GM21515 (cell line): Measurements from ENCODE around the gene TLE3.

ENCODE experiments used
- ATAC-seq: cut with Tn5 transposase; IDR thresholded peaks from one replicate; pipeline ENCODE4 v1.9.1; 2021; ENCODE audit not compliant: unreplicated experiment

TLE3 gene

DNA sequence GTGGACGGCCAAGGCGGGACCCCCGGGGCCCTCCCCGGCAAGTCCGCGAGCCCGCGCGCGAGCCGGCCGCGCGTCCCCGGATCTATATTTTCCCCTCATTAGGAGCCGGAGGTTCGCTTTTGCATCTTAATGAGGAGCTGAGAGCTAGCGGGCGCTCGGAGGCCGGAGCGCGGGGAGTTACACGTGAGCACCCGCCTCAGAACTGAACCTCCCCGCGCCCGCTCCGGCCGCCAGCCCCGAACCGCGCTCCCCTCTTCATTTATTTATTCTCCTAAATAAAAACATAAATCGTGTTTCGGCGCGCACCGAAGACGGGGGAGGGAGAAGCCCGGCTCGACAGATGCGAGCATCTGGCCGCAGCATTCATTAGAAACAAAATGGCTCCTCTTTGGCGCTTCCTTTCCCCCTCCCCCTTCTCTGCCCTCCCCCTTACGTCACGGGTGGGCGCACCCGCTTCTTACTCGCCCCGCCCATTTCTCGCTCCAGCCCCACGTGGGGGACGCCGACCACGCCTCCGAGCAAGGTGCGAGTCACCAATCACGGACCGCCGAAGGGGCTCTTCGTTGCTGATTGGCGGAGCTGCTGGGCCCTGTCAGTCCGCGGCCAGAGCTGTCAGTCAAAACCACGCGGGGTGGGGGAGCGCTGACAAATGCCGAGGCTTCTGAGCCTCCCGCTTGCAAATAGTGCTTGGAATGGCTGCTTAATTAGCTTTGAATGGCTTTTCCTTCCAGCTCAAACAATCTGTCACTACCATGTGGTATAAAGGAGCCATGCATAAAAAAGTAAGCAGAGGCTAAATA, 1.6 kb upstream of the TLE3 start:
- ATAC-seq: peak; percentile 60

DNA sequence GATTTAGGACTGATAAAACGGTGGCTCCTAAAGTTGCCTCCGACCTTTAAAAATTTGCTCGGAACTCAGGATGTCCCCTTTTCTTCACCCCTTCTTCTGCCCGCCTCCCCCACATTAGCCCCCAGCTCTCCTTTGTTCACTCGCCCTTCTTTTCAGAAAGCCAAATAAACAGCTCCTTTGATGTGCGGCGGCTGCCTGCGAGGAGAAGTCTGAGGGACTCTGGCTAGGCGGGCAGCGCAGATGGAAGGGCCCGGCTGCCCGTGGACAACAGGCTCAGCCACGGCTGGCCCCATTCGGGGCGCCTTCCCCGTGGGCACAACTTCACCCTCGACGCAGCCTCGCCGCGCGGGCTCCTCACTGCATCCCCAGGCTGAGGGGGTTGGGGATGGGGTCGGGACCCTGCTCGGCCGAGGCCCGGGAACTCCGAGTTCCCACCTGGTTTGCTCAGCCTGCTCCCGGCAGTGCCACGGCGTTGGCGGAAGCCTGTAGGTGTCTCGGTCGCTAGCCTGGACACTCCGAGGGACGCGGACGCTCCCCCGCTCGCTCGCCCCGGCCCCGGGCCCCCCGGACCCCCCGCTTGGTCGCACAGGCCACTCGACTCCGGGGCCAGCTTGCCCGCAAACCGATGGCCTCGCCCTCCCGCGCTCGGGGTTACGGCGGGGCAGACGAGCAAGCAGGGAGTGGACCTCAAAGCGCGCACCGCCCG, 897 bp upstream of the TLE3 start:
- ATAC-seq: no peak

DNA sequence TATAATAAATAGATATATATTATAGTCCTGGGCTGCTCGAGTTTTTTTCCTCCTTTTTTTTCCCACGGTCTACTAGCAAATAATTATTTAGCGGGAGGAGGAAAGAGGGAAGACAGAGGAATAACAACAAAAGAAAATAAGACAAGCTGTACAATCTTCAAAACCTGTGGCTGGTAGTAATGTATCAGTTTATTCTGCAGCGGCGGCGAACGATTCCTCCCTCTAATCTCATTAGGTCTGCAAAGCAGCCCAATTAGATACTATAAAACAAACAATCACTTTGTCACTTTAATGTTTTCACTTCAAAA, 390 bp upstream of the TLE3 start:
- ATAC-seq: no peak

DNA sequence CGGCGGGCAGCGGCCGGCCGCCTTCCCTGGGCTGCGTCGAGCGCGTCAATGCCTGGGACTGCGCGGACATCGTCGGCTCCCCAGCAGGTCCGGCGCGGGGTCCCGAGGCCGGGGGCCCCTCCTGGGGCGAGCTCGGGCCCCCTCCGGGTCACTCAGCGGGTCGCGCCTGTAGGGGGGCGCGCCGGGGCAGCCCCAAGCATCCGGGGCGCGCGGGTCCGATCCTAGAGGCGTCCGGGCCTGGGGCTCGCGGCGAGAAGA, 725 bp downstream of the TLE3 start:
- no peak for ATAC-seq

DNA sequence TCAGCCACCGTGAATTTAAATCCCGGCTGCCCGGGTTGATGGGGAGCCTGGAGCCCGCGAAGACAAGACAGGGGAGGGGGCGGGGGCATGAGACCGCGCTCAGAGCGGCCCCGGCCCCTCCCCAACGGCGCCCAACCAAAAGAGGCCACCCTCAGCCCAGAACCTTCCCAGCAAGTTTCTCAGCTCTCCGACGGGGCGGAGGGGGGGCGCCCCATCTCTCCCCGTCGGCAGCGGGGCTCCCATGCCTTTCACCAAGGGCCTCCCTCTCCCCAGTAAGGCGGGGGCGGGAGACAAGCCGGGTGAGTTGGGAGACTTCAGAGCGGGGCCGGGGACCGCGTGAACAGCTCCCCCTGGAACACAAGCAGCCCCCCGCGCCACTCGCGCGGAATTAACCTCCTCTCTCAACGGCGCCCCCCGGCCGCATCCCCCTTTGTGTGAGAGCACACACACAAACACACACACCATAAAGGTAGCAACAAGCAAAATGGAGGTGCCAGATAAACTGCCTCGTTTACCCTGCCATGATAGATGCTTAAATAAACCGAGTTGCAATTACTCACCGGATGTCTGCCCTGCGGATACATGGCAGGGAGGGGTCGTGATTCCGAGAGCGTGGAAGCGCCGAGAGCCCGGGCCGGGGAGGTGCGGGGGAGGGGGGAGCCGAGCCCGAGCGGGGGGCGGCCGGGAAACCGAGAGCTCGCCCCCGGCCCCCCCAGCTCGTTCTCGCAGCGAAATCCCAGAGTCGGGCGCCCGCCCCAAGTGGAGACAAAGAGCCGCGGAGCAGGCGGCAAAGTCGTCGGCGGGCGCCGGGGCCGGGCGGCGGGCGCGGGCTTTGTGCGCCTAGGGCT, 1.3 kb downstream of the TLE3 start:
- no peak for ATAC-seq

DNA sequence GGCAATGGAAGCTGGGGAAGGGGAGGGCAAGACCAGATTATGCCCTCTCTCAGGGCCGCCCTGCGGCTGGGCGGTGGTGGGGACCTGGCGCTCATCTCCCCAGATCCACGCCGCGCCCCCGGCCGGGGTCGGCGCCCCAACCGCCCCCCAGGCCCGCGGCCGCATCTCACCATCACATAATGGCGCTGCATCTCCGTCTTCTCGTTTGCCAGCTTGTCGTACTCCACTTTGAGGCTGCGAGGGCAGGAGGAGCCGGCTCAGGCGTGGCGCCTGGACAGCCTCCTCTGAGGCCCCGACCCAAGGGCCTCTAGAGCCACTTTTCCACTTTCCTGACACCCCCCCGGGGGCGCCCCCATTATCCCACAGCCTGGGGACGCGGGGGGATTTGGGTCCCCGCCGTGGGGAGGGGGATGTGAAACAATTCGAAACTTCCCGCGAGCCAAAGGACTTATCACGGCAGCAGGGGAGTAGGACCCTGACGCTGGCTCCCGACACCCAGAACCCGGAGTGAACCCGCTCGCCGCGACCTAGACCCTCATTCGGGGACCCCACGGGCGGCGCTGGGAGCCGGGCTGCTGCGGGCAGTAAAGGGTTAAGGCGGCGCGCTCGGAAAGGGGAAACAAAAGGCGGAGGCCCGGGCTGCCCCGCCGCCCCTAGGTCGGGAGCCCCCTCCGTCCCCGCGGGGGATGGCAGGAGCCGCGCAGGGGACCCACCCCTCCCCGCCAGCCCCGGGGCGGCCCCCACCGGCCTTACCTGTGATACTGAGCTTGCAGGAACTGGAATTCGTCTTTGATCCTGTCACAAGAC, 2.1 kb downstream of the TLE3 start:
- ATAC-seq: no peak

DNA sequence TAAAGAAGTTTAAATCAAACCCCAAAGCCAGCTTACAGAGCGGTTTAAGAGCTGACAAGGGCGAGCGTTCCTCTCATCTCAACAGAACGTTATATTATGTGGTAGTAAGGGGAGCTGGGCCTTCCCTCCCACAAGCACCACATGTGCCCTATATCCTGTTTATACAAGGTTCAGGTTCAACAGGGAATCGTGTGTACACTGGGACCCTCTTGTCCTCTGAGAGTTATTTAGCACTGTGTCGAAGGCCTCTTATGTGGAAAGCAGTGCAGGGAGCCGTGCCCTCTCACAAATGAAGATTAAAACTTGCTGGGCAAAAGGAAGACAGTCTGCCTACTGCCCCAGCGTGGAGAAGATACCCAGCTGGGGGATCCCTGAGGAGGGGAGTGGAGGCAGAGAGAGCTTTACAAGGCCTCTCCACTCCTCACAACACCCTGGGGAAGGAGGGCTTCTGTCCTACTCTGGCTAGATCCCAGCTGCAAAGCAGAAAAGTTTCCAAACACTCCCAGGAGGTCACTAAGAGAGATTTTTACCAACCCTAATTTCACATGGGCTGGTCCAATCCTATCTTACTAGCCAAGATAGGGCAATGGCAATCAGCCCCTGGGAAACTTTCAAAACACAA, 2.9 kb downstream of the TLE3 start:
- no peak for ATAC-seq

DNA sequence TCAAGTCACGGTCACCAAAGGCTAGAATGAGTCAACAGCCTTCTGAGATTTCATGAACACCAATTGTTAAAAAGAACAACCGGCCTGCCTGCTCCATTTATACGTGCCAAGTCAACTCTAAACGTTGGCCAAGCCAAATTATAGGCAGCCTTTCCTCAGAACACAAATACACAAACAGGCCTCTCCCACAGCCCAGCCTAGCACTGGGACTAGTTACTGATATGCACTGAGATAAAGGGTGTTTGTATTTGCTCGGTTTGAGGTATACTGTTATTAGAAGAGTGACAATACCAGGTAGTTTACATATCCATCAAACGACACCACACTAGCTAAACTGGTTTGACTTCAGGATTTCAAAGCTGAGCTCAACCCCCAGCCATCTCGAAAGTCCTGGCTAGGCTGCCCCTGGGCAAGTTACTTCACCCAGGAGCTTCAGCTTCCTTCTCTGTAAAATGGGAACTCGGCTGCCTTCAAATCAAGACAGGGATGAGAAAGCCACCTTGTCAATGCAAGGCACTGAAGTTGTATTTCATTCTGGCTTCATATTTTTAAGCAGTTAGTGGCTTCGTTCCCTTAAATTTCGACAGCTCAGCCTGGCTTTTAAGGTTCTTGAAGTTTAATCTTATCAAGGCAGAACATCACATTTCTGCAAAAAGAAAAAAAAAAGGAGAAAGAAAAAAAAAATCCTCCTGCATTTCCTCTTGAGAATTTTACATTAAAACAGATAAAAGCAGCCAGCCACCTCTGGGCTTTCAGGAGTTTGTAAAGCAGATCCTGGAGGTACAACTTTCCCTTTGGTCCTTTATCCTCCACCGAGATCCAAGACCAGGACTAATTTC, 4.0 kb downstream of the TLE3 start:
- no peak for ATAC-seq

DNA sequence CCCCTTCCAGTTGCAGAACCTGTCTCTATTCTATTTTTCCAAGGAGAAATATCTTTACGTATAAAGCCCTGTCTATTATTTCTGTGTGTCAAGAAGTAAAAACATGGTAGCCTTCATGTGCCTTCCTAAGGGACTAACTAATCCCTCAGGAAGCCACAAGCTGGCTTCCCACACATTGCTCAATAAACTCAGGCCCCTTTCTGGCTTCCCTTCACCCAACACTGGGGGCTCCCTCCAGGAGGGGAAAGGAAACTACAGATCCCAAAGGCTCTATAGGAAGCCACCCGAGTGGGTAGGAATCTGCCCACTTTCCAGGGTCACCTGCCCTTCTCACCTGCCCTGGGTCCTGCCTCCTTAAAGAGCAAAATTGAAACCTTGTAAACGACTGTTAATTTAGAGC, 4.6 kb downstream of the TLE3 start:
- ATAC-seq: no peak

DNA sequence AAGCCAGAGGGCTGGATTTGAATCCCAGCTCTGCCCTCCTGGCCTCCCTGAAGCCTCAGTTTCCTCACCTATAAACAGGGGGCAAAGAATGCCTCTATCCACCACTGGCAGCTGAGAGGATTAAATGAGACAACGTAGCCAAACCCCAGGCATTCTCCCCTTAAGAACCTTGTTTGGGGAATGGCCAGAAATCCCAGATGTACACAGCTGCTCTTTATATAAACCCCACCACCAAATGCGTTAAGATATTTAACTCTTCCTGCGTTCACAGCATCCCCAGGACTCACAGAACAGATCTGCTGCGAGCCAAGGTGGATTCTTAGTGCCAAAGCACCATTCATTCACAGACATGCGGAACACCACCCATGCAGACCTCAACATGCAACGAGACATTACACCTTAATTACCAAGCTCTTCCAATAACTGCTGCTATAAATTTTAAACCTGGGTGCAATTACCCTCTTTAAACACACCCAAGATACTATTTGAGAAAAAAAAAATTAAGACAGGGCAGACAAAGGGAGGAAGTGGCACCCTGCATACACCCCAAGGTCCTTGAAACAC, 5.2 kb downstream of the TLE3 start:
- ATAC-seq: no peak

DNA sequence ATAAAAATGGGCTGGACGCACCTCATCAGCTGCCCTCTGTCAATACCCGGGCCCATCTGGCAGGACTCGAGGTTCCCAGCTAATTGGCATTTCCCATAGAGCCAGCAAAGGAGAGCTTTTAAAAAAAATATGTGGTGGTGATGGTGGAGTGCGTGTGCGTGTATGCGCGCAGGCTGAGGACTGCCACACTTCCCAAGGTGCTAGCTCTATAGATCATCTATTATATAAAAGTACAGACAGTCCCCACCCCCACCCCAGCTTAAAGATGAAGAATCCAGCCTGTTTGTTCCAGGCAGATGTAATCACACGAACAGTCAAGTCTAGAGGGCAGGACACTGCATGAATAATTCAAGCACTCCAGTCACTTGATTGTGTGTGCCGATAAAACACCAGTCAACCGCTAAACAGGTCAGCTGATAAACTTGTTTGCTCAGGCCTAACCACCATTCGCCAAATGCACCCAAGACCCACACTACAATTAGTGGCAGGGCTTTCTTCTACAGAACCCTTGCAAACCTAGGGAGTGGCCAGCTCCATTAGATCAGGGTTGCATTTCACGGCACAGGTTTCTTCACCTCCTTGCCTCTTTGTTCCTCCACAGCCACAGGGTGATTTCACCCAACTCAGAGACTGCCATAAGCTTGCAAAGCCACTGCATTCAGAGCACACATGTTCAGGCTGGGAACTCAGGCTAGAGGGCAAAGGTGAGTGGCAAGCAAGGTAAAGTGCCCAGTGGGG, 5.8 kb downstream of the TLE3 start:
- no peak for ATAC-seq

DNA sequence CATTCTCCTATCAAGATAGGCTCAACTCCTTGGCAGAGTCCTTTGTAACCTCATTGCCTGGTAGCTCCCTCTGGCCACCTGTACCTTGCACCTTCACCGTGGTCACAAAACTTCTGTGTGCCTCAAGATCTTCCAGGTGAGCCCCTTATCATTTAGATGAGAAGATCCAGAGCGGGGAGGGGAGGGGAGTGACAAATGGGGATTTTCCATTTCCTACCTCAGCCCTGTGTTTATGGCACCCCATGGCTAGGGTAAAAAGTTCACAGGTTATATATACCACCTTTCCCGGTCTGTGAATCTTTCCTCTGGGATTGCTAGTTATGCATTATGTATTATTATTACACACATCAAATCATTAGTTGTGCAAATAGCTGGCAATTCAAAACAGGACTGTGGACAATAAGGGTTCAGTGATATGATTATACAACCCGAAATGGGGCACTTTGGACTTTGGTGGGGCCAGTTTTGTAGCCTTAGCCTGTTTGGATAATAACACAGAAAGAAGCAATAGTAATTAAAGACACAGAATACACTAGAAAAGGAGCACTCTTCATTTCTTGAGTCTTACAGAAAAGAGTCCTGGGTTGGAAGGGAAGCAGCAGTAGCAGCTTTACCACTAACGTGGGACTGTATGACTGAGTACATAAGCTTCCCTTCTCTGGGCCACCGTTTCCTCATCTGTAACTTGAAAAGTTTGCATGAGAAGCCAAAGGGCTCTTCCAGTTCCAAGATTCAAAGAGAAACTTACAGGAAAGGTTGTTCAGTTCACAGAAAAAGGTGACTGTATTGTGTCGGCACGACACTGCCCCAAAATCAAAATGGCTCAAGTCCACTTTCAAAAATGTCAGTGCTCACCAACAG, 7.1 kb downstream of the TLE3 start:
- no peak for ATAC-seq

DNA sequence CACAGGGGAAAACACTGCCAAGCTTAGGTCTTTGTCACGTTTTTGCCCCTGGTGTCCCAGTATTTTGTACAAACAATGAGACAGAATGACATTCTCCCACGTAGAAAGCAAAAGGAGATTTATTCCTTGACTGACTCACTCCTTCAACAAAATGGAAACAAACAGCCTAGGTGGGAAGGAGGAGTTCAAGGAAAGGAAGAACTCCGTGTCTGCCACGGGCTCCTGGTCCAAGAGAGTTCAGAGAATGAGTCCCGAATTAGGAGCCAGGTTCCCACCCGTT, 8.1 kb downstream of the TLE3 start:
- no peak for ATAC-seq

DNA sequence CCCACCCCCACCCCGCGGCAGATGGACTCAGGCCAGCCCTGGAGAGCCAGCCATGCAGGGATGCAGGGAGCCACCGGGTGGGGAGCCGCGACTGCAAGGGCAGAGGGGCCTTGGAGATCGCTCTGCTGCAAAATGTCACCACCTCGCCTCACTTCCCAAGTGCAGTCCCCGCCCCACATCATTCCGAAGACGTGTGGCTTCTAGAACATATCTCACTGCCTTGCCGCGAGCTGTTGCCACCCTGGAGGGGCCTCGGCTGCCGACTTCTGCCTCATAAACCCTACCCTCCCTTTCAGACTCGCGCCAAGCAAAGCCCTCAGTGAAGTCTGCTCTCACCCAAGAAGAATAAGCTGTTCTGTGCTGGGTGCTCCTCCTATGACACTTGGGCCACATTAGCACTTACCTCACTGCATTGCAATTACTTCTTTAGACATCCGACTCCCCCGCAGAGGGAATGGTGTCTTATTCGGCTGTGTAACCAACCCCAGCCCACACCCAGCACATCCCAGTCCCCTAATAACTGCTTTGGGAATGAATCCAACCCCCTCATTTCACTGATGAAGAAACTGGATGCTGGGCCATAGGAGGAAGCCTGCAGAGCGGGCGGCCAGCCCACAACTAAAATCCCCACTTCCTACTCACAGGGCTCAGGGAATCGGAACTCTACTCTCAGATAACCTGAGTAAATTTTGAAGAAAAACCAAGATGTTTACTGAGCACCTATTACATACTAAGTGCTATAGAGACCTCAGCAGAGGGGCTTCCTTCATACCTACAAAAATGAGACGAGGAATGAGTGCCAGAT, 8.6 kb downstream of the TLE3 start:
- no peak for ATAC-seq

DNA sequence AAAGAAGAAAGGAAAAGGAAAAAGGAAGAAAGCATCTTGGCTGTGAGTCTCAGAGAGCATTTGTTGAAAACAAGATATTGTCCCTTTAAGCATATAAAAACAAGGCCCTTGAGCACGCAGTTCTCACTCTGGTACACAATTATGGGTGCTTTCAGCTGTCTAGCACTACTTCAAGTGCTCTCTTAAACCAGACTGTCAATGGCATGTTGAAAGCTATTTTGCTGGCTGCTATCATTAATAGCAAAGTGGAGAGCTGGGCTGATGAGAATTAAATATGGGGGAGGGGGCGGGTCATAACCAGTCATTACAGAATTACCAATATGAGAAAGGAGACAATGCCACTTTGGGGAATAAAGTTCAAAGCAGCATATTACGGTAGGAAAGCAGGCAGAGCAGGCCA, 9.3 kb downstream of the TLE3 start:
- ATAC-seq: no peak

DNA sequence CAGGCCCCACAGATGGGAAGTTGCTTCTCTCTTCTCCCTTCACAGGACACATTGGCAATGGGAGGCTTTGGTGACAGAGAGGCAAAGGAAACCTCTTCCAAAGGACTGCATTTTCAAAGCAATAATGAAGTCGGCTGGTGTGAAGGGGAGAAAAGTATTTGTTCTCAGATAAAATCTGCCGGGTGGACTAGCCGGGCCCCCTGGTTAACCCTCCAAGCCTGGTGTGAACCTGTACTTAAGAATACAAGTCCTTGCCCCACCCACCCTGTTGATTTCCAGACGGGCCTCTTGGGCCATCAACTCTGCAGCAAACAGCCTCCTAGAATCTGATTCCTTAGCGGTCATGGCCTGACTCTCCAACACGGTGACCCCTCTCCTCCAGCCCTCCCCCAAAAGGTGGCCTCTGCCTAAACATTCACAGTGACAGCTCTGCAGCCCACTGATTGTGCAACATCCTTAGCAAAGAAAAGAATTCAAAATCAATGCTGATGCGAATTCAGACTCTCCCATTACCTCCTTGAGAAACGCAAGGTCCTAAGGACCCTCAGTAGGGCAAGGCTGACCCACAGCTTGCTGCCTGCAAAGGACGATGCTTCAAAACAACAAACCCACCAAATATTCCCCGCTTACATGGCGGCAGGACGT, 9.9 kb downstream of the TLE3 start:
- no peak for ATAC-seq

DNA sequence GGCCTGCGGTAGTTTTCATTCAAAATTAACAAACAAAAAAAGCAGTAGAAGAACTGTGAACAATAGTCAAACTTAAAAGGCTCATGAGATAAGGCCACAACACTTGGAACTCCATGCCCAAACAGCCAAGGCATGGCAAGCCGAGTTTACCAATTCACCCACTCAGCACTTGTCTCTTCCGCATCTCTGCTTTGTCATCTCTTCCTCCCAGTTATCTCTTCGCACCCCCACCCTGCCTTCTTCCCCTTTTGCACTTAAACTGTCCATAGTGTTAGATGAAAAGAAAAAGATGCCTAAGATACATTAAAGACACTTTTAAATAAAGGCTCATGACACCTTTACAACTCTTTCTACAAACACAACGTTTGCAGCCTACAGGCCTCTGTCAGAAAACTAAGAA, 11.1 kb downstream of the TLE3 start:
- ATAC-seq: no peak
